ENCODE results near the gene CEACAM3. TPM values are rescaled to one million over a fixed set of nuclear protein-coding genes. Genes with fewer than 3 reads are reported as not detected.
A peak's percentile ranks its signal among the peaks of the same experiment; 100 is the strongest.

The CEACAM3 gene
- total and polyA plus RNA-seq, 2 donors from 2014 or later: 0.69 TPM; not detected in 1

DNA sequence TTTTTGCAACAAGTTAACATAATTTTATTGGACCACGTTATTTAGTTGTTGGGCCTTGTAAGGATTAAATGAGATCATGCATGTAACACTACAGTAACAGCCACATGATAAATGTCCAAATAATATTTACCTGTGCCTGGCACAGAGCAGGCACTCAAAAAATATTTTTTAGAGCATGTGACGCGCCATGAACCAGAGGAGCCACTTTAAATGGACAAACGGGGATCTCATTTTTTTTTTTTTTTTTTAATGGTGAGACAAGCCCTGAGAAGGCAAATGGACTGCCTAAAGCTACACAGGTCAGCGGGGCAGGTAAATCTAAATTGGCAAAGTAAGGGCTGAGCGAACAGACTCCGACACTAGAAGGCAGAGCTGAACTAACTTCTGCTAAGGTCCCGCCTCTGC lies 62.8 kb downstream of the CEACAM3 start:
- TF ChIP-seq, protein P1, sequence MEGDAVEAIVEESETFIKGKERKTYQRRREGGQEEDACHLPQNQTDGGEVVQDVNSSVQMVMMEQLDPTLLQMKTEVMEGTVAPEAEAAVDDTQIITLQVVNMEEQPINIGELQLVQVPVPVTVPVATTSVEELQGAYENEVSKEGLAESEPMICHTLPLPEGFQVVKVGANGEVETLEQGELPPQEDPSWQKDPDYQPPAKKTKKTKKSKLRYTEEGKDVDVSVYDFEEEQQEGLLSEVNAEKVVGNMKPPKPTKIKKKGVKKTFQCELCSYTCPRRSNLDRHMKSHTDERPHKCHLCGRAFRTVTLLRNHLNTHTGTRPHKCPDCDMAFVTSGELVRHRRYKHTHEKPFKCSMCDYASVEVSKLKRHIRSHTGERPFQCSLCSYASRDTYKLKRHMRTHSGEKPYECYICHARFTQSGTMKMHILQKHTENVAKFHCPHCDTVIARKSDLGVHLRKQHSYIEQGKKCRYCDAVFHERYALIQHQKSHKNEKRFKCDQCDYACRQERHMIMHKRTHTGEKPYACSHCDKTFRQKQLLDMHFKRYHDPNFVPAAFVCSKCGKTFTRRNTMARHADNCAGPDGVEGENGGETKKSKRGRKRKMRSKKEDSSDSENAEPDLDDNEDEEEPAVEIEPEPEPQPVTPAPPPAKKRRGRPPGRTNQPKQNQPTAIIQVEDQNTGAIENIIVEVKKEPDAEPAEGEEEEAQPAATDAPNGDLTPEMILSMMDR (IDR thresholded peaks at IDR 0.05; ENCODE audit: borderline replicate concordance, extremely low read depth, insufficient read depth): no peak
- peaks cover 12 to 22% (median 14%) of the 10 kb centered on the region in 3 donors for H3K36me3 ChIP-seq (ENCODE audit: control insufficient read depth in 2 of 3, insufficient read depth in 3 of 3, low read length in 3 of 3)
- intact Hi-C loops (cut with DNase I): no loop called here
- H3K4me3 ChIP-seq (ENCODE audit: low read length in 3 of 3): peak overlapping the region; percentile 40 to 95 (median 94)
- peak overlapping the region in 1 of 2 donors; percentile 99 for H3K27ac ChIP-seq (ENCODE audit: low read depth in 2 of 2, low read length in 2 of 2)
- FAIRE-seq: no peak
- no peak for DNase-seq
- peak overlapping the region in 2 of 3 donors; percentile 59 to 89 for H3K9ac ChIP-seq (ENCODE audit: low read length in 3 of 3)
- H3K9me3 ChIP-seq (ENCODE audit: control insufficient read depth in 2 of 3, insufficient read depth in 1 of 3, low read length in 3 of 3): no peaks in the 10 kb centered on the region
- peaks cover 2 to 22% (median 11%) of the 10 kb centered on the region in 3 donors for H3K4me1 ChIP-seq (ENCODE audit: control insufficient read depth in 2 of 3, insufficient read depth in 2 of 3, low read depth in 1 of 3, low read length in 3 of 3)
- H3K27me3 ChIP-seq (ENCODE audit: control insufficient read depth, insufficient read depth, low read length): no peaks in the 10 kb centered on the region

DNA sequence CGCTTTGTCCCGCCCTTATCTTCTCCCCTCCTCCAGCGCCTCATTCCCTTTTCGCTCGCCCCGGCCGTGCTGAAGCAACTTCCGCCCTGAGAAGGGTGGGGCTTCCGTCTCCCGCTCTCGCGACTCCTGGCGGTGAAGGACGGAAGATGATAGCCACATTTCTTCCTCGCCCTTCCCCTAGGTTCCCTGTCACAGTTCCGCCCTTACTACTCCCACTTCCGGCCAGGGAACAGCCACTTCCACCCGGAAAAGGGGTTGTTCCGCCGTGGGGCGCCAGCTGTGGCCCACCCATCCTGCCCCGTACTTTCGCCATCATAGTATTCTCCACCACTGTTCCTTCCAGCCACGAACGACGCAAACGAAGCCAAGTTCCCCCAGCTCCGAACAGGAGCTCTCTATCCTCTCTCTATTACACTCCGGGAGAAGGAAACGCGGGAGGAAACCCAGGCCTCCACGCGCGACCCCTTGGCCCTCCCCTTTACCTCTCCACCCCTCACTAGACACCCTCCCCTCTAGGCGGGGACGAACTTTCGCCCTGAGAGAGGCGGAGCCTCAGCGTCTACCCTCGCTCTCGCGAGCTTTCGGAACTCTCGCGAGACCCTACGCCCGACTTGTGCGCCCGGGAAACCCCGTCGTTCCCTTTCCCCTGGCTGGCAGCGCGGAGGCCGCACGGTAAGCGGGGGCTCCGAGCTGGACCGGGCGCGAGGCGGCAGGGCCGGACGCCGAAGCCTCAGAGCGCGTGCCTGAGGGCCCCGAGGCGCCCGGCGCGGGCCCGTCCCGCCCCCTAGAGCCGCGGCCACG lies 63.4 kb downstream of the CEACAM3 start, which contains the start of gene RPS19:
Gene RPS19, plus strand, starts transcription at position 638 of the 801 bp plus-strand sequence. CDS start 520 bp downstream, outside the sequence.
- H3K4me1 ChIP-seq (ENCODE audit: control insufficient read depth in 2 of 3, insufficient read depth in 2 of 3, low read depth in 1 of 3, low read length in 3 of 3): peaks cover 2 to 22% (median 11%) of the 10 kb centered on the region in 3 donors
- FAIRE-seq: peak; percentile 96

DNA sequence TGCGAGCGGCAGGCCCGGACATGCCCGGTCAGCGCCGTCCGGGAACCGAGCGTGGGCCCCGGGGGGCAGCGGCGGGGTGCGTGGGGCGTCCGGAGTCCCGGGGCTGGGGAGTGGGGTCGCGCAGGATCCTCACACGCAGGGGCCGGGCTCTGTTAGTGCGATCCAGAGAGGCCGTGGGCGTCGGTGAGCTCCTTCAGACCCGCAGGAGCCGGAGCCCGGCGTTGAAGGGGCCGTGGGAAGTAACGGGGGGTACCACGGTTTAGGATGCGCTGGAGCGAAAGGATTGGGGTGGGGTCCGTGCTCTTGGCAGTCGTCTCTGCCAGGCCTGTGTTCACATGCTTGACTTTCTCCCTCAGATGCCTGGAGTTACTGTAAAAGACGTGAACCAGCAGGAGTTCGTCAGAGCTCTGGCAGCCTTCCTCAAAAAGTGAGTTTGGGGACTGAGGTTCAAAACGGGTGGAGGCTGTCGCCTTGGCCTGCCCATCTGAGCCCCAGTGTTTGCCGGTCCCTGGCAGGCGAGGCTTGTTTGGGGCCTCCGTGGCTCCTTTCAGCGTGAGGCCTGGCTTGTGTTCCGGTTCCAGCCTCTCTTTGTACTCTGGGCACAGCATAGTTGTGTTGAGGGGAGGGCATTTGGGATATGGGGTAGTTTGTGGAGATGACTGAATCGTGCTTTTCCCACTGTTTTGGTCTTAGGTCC lies 64.2 kb downstream of the CEACAM3 start:
- peak in 4 of 5 donors; percentile 15 to 88 (median 48) for DNase-seq
- peaks cover 2 to 22% (median 11%) of the 10 kb centered on the region in 3 donors for H3K4me1 ChIP-seq (ENCODE audit: control insufficient read depth in 2 of 3, insufficient read depth in 2 of 3, low read depth in 1 of 3, low read length in 3 of 3)
- H3K9ac ChIP-seq (ENCODE audit: low read length in 3 of 3): peak overlapping the region; percentile 90 to 98 (median 94)
- intact Hi-C loops (cut with DNase I): no loop called here
- no peaks in the 10 kb centered on the region for H3K27me3 ChIP-seq (ENCODE audit: control insufficient read depth, insufficient read depth, low read length)
- H3K27ac ChIP-seq (ENCODE audit: low read depth in 2 of 2, low read length in 2 of 2): peak overlapping the region; percentile 88 to 99
- TF ChIP-seq, protein P1 (IDR thresholded peaks at IDR 0.05; ENCODE audit: borderline replicate concordance, extremely low read depth, insufficient read depth): no peak
- H3K9me3 ChIP-seq (ENCODE audit: control insufficient read depth in 2 of 3, insufficient read depth in 1 of 3, low read length in 3 of 3): no peaks in the 10 kb centered on the region
- peak overlapping the region; percentile 87 to 95 (median 93) for H3K4me3 ChIP-seq (ENCODE audit: low read length in 3 of 3)
- no peak for FAIRE-seq
- H3K36me3 ChIP-seq (ENCODE audit: control insufficient read depth in 2 of 3, insufficient read depth in 3 of 3, low read length in 3 of 3): peaks cover 17 to 34% (median 20%) of the 10 kb centered on the region in 3 donors

More for the DNA sequence above, 63.4 kb downstream of the CEACAM3 start, which contains the start of gene RPS19:
- peaks cover 17 to 28% (median 20%) of the 10 kb centered on the region in 3 donors for H3K36me3 ChIP-seq (ENCODE audit: control insufficient read depth in 2 of 3, insufficient read depth in 3 of 3, low read length in 3 of 3)
- peak within 1 kb of the TSS; percentile 90 to 98 (median 94) for H3K9ac ChIP-seq (ENCODE audit: low read length in 3 of 3)
- no peaks in the 10 kb centered on the region for H3K9me3 ChIP-seq (ENCODE audit: control insufficient read depth in 2 of 3, insufficient read depth in 1 of 3, low read length in 3 of 3)
- intact Hi-C loops (cut with DNase I): no loop called here
- TF ChIP-seq, protein P1 (IDR thresholded peaks at IDR 0.05; ENCODE audit: borderline replicate concordance, extremely low read depth, insufficient read depth): peak; percentile 49
- peak; percentile 99 to 100 (median 99) for DNase-seq
- peak within 1 kb of the TSS; percentile 87 to 95 (median 94) for H3K4me3 ChIP-seq (ENCODE audit: low read length in 3 of 3)
- peak within 1 kb of the TSS; percentile 88 to 99 for H3K27ac ChIP-seq (ENCODE audit: low read depth in 2 of 2, low read length in 2 of 2)
- H3K27me3 ChIP-seq (ENCODE audit: control insufficient read depth, insufficient read depth, low read length): no peaks in the 10 kb centered on the region

Other genes starting within 250 kb of the CEACAM3 start
- 5.6 TPM for gene CEACAM21, start 220.4 kb upstream of the CEACAM3 start, total RNA-seq
- gene CEACAM21, start 220.4 kb upstream of the CEACAM3 start, polyA plus RNA-seq (ENCODE audit: insufficient read depth, low read depth, low replicate concordance): 1.2 TPM
- 4.7 TPM for gene CEACAM4, start 169.5 kb upstream of the CEACAM3 start, total RNA-seq
- gene CEACAM4, start 169.5 kb upstream of the CEACAM3 start, polyA plus RNA-seq (ENCODE audit: insufficient read depth, low read depth, low replicate concordance): not detected
- 0.16 TPM for gene CEACAM7, start 108.3 kb upstream of the CEACAM3 start, total RNA-seq
- not detected for gene CEACAM7, start 108.3 kb upstream of the CEACAM3 start, polyA plus RNA-seq (ENCODE audit: insufficient read depth, low read depth, low replicate concordance)
- gene CEACAM5, start 88.0 kb upstream of the CEACAM3 start, total RNA-seq: not detected
- not detected for gene CEACAM5, start 88.0 kb upstream of the CEACAM3 start, polyA plus RNA-seq (ENCODE audit: insufficient read depth, low read depth, low replicate concordance)
- gene CEACAM6, start 41.1 kb upstream of the CEACAM3 start, total RNA-seq: not detected
- not detected for gene CEACAM6, start 41.1 kb upstream of the CEACAM3 start, polyA plus RNA-seq (ENCODE audit: insufficient read depth, low read depth, low replicate concordance)
- not detected for gene LYPD4, start 48.1 kb downstream of the CEACAM3 start, total RNA-seq
- gene LYPD4, start 48.1 kb downstream of the CEACAM3 start, polyA plus RNA-seq (ENCODE audit: insufficient read depth, low read depth, low replicate concordance): not detected
- not detected for gene DMRTC2, start 48.5 kb downstream of the CEACAM3 start, total RNA-seq
- gene DMRTC2, start 48.5 kb downstream of the CEACAM3 start, polyA plus RNA-seq (ENCODE audit: insufficient read depth, low read depth, low replicate concordance): not detected
- gene RPS19, start 63.7 kb downstream of the CEACAM3 start, total RNA-seq: 1,433 TPM
- 2,116 TPM for gene RPS19, start 63.7 kb downstream of the CEACAM3 start, polyA plus RNA-seq (ENCODE audit: insufficient read depth, low read depth, low replicate concordance)
- gene CD79A, start 80.7 kb downstream of the CEACAM3 start, total RNA-seq: 11.0 TPM
- 0.32 TPM for gene CD79A, start 80.7 kb downstream of the CEACAM3 start, polyA plus RNA-seq (ENCODE audit: insufficient read depth, low read depth, low replicate concordance)
- gene ARHGEF1, start 86.6 kb downstream of the CEACAM3 start, total RNA-seq: 139 TPM
- gene ARHGEF1, start 86.6 kb downstream of the CEACAM3 start, polyA plus RNA-seq (ENCODE audit: insufficient read depth, low read depth, low replicate concordance): 39.0 TPM
- 0.69 TPM for gene ERFL, start 131.9 kb downstream of the CEACAM3 start, total RNA-seq
- not detected for gene ERFL, start 131.9 kb downstream of the CEACAM3 start, polyA plus RNA-seq (ENCODE audit: insufficient read depth, low read depth, low replicate concordance)
- 146 TPM for gene RABAC1, start 162.7 kb downstream of the CEACAM3 start, total RNA-seq
- 333 TPM for gene RABAC1, start 162.7 kb downstream of the CEACAM3 start, polyA plus RNA-seq (ENCODE audit: insufficient read depth, low read depth, low replicate concordance)
- not detected for gene ATP1A3, start 197.6 kb downstream of the CEACAM3 start, total RNA-seq
- gene ATP1A3, start 197.6 kb downstream of the CEACAM3 start, polyA plus RNA-seq (ENCODE audit: insufficient read depth, low read depth, low replicate concordance): not detected

All from kidney (tissue), 14 donors.